Liver (tissue), 9 donors: ENCODE measurements around the gene SPINK13. TPM values are rescaled to one million over a fixed set of nuclear protein-coding genes. Genes with fewer than 3 reads are reported as not detected.
"Not testable (repeated sequence)": the region's sequence is repeated elsewhere in the genome, so short reads cannot be mapped to it uniquely, and the experiment has no call there.

Experiments used
- DNase-seq: peaks from one replicate; pipeline ENCODE4 v3.0.0-alpha.2; 2017; ENCODE audit warnings: low spot score
- H3K27ac ChIP-seq, 2 donors: one replicate each; pipeline ENCODE4 v1.7.0; 2013; ENCODE audit warnings: inconsistent platforms in 2 of 2, low read length in 2 of 2, control low read depth in 1 of 2, low read depth in 1 of 2, mild to moderate bottlenecking in 1 of 2
- H3K27me3 ChIP-seq, 4 donors: one replicate each; pipeline versions ENCODE4 v1.6.1 to v1.7.0; 2013; ENCODE audit warnings: low read length in 3 of 4, inconsistent platforms in 1 of 4, mild to moderate bottlenecking in 1 of 4, moderate library complexity in 1 of 4; ENCODE audit not compliant: control insufficient read depth in 4 of 4, insufficient read depth in 4 of 4
- H3K36me3 ChIP-seq, 4 donors: one replicate each; pipeline versions ENCODE4 v1.6.1 to v1.7.0; 2013; ENCODE audit warnings: low read length in 3 of 4, mild to moderate bottlenecking in 3 of 4, low read depth in 1 of 4, moderate library complexity in 1 of 4; ENCODE audit not compliant: control insufficient read depth in 4 of 4, insufficient read depth in 3 of 4
- H3K4me1 ChIP-seq, 4 donors: one replicate each; pipeline versions ENCODE4 v1.6.1 to v1.7.0; 2013; ENCODE audit warnings: low read length in 3 of 4, mild to moderate bottlenecking in 3 of 4, moderate library complexity in 1 of 4; ENCODE audit not compliant: control insufficient read depth in 4 of 4, insufficient read depth in 4 of 4
- H3K4me3 ChIP-seq, 3 donors: one replicate each; pipeline versions ENCODE4 v1.6.1 to v1.7.0; 2013; ENCODE audit warnings: low read length in 3 of 3, control low read depth in 1 of 3, low read depth in 1 of 3, mild to moderate bottlenecking in 1 of 3
- H3K9ac ChIP-seq, 2 donors: one replicate each; pipeline ENCODE4 v1.7.0; 2013; ENCODE audit warnings: low read length in 2 of 2, mild to moderate bottlenecking in 2 of 2, moderate library complexity in 2 of 2, control low read depth in 1 of 2, low read depth in 1 of 2
- H3K9me3 ChIP-seq, 4 donors: one replicate each; pipeline versions ENCODE4 v1.6.1 to v1.7.0; 2013; ENCODE audit warnings: low read length in 3 of 4; ENCODE audit not compliant: control insufficient read depth in 4 of 4
- ATF3 ChIP-seq: IDR thresholded peaks from 2 replicates; pipeline ENCODE4 v1.6.1; 2016; ENCODE audit warnings: antibody characterized with exemption
- GABPA ChIP-seq, 2 donors: IDR thresholded peaks in 1 of 2; conservative IDR thresholded peaks in 1 of 2; 2 replicates each; pipeline ENCODE4 v1.6.1; 2016; ENCODE audit warnings: antibody characterized with exemption in 2 of 2, mild to moderate bottlenecking in 1 of 2, moderate library complexity in 1 of 2
- HNF4A ChIP-seq, 2 donors: conservative IDR thresholded peaks; 2 replicates each; pipeline ENCODE4 v1.6.1; 2016; ENCODE audit warnings: antibody characterized with exemption in 2 of 2, mild to moderate bottlenecking in 2 of 2
- NR2F2 ChIP-seq: IDR thresholded peaks from 2 replicates; pipeline ENCODE4 v1.6.1; 2016; ENCODE audit warnings: antibody characterized with exemption
- RAD21 ChIP-seq, 2 donors: IDR thresholded peaks; 2 replicates each; pipeline ENCODE4 v1.6.1; 2016; ENCODE audit warnings: antibody characterized with exemption in 2 of 2, mild to moderate bottlenecking in 2 of 2
- SP1 ChIP-seq: IDR thresholded peaks from 2 replicates; pipeline ENCODE4 v1.6.1; 2018; ENCODE audit warnings: antibody characterized with exemption, mild to moderate bottlenecking
- WGBS: extraction: QIAGEN DNeasy Blood & Tissue Kit; methylation state at CpG from one replicate; pipeline ENCODE4 v1.1.7; 2013; 5-methylcytosine and 5-hydroxymethylcytosine counted together
- polyA plus RNA-seq, 2 donors: library from polyadenylated mRNA; stranded (reverse) in 1 of 2; unstranded in 1 of 2; fragments of 200-250 nt in 1 of 2; fragments of >200 nt in 1 of 2; fragmentation: Nextera tagmentation in 1 of 2; extraction: Ambion mirVana in 1 of 2; gene quantifications; one replicate each; pipeline versions ENCODE4 v1.2.1 to v1.2.3, GENCODE V29; 2013 to 2015
- total RNA-seq, 2 donors: library from RNA; depleted of rRNA; stranded (reverse); fragments of >200 nt; gene quantifications; one replicate each; pipeline ENCODE4 v1.2.3, GENCODE V29; 2014
- TF ChIP-seq, protein P1 (sequence below): fragments of 150-350 bp; IDR thresholded peaks from 2 replicates; pipeline ENCODE4 v1.5.1; 2017; ENCODE audit warnings: improper control_type of control experiment, low read depth, low read length; ENCODE audit not compliant: missing input control
- donor health status: healthy.
- donor health status: healthy.
- donor health status: healthy.
- donor health status: healthy.
- donor health status: healthy.

The SPINK13 gene
- total and polyA plus RNA-seq, 4 donors: not detected

GRCh38 chr5:148267962-148268361 lies 632 bp upstream of the SPINK13 start:
- no peak overlapping the region for H3K4me3 ChIP-seq
- no peak overlapping the region for H3K27ac ChIP-seq
- DNase-seq: no peak
- no peaks in the 10 kb centered on the region for H3K36me3 ChIP-seq
- H3K27me3 ChIP-seq: no peaks in the 10 kb centered on the region
- H3K9ac ChIP-seq: no peak overlapping the region
- H3K4me1 ChIP-seq: no peaks in the 10 kb centered on the region
- TF ChIP-seq HNF4A (conservative IDR thresholded peaks at IDR 0.05) (no peak), NR2F2 (no peak), ATF3 (no peak)
- WGBS: 53% methylated on average over 3 of the region's 3 CpGs
- peaks cover 0 to 3% (median 0%) of the 10 kb centered on the region in 4 donors for H3K9me3 ChIP-seq

DNA sequence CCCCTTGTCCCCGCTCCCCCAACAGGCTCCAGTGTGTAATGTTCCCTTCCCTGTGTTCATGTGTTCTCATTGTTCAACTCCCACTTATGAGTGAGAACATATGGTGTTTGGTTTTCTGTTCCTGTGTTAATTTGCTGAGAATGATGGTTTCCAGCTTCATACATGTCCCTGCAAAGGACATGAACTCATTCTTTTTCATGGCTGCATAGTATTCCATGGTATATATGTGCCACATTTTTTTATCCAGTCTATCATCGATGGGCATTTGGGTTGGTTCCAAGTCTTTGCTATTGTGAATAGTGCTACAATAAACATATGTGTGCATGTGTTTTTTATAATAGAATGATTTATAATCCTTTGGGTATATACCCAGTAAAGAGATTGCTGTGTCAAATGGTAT lies 6.5 kb downstream of the SPINK13 start:
- H3K27me3 ChIP-seq, DNase-seq, H3K9me3 ChIP-seq, H3K4me1 ChIP-seq, H3K36me3 ChIP-seq, H3K27ac ChIP-seq, H3K9ac ChIP-seq, H3K4me3 ChIP-seq: not testable (repeated sequence)
- WGBS: 91% methylated on average over 2 of the region's 2 CpGs

DNA sequence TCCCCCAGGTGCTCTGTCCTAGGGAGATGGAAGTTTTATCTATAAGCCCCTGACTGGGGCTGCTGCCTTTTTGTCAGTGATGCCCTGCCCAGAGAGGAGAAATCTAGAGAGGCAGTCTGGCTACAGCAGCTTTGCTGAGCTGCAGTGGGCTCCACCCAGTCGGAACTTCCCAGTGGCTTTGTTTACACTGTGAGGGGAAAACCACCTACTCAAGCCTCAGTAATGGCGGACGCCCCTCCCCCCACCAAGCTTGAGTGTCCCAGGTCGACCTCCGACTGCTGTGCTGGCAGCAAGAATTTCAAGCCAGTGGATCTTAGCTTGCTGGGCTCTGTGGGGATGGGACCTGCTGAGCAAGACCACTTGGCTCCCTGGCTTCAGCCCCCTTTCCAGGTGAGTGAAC lies 12.3 kb downstream of the SPINK13 start:
- not testable (repeated sequence) for DNase-seq, H3K36me3 ChIP-seq, H3K4me3 ChIP-seq, H3K4me1 ChIP-seq, H3K9ac ChIP-seq, H3K27me3 ChIP-seq, H3K9me3 ChIP-seq, H3K27ac ChIP-seq
- WGBS: 30% methylated on average over 5 of the region's 5 CpGs

DNA sequence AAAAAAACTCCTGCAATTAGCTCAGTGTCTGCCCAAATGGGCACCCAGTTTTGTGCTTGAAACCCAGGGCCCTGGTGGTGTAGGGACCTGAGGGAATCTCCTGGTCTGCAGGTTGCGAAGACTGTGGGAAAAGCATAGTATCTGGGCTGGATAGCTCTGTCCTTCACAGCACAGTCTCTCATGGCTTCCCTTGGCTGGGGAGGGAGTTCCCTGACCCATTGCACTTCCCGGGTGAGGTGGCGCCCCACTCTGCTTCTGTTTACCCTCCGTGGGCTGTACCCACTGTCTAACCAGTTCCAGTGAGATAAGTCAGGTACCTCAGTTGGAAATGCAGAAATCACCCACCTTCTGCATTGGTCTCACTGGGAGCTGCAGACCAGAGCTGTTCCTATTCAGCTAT lies 12.7 kb downstream of the SPINK13 start:
- not testable (repeated sequence) for H3K9me3 ChIP-seq, H3K4me3 ChIP-seq, DNase-seq, H3K4me1 ChIP-seq, H3K27me3 ChIP-seq, H3K36me3 ChIP-seq, H3K27ac ChIP-seq, H3K9ac ChIP-seq
- WGBS: 88% methylated on average over 4 of the region's 4 CpGs

- Histone ChIP-seq H3K4me3 (no peak overlapping the region), H3K9me3 (no peaks in the 10 kb centered on the region), H3K4me1 (no peaks in the 10 kb centered on the region), H3K36me3 (no peaks in the 10 kb centered on the region), H3K27me3 (no peaks in the 10 kb centered on the region), H3K27ac (no peak overlapping the region), H3K9ac (no peak overlapping the region)
- WGBS: 80% methylated on average over 6 of the region's 6 CpGs
- DNase-seq: no peak
- no peak for TF ChIP-seq SP1
- TF ChIP-seq, protein P1, sequence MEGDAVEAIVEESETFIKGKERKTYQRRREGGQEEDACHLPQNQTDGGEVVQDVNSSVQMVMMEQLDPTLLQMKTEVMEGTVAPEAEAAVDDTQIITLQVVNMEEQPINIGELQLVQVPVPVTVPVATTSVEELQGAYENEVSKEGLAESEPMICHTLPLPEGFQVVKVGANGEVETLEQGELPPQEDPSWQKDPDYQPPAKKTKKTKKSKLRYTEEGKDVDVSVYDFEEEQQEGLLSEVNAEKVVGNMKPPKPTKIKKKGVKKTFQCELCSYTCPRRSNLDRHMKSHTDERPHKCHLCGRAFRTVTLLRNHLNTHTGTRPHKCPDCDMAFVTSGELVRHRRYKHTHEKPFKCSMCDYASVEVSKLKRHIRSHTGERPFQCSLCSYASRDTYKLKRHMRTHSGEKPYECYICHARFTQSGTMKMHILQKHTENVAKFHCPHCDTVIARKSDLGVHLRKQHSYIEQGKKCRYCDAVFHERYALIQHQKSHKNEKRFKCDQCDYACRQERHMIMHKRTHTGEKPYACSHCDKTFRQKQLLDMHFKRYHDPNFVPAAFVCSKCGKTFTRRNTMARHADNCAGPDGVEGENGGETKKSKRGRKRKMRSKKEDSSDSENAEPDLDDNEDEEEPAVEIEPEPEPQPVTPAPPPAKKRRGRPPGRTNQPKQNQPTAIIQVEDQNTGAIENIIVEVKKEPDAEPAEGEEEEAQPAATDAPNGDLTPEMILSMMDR: peak; percentile 40
- TF ChIP-seq GABPA (IDR thresholded peaks at IDR 0.05 in 1 of 2, conservative IDR thresholded peaks at IDR 0.05 in 1 of 2): no peak
- peak; percentile 68 to 76 for TF ChIP-seq RAD21 (IDR thresholded peaks at IDR 0.05)
Measured at GRCh38 chr5:148290271-148291195, 21.9 kb downstream of the SPINK13 start.
